NB4 (cell line): ENCODE results near the gene SPATA13.
A peak's percentile ranks its signal among the peaks of the same experiment; 100 is the strongest.

Experiments
- DNase-seq: peaks from one replicate; pipeline ENCODE4 v3.0.0; 2010; ENCODE audit warnings: low read depth
- H3K4me3 ChIP-seq: one replicate; pipeline ENCODE4 v1.5.1; 2011; ENCODE audit warnings: mild to moderate bottlenecking, low read depth, low read length, moderate library complexity
- MYC ChIP-seq: IDR thresholded peaks from 2 replicates; pipeline ENCODE4 v1.6.1; 2011; ENCODE audit warnings: low read depth, low read length
- POLR2A ChIP-seq: IDR thresholded peaks from 2 replicates; pipeline ENCODE4 v1.6.1; 2011; ENCODE audit warnings: mild to moderate bottlenecking; ENCODE audit not compliant: insufficient read length; ENCODE audit errors: extremely low read depth
- TF ChIP-seq, protein P1 (sequence below): IDR thresholded peaks from 2 replicates; pipeline ENCODE4 v1.6.1; 2011; ENCODE audit warnings: low read depth, low read length
- TF ChIP-seq, protein P2 (sequence below): IDR thresholded peaks from one replicate; pipeline ENCODE4 v1.5.1; 2012; ENCODE audit warnings: low read depth, low read length

SPATA13 gene

GRCh38 chr13:24187185-24187584 lies 26.7 kb downstream of the SPATA13 start:
- peak; percentile 58 for DNase-seq
- H3K4me3 ChIP-seq, result no peak overlapping the region
- no peak for TF ChIP-seq MYC
- TF ChIP-seq POLR2A, result no peak
- TF ChIP-seq, protein P1, sequence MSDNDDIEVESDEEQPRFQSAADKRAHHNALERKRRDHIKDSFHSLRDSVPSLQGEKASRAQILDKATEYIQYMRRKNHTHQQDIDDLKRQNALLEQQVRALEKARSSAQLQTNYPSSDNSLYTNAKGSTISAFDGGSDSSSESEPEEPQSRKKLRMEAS, result no peak
- TF ChIP-seq, protein P2, sequence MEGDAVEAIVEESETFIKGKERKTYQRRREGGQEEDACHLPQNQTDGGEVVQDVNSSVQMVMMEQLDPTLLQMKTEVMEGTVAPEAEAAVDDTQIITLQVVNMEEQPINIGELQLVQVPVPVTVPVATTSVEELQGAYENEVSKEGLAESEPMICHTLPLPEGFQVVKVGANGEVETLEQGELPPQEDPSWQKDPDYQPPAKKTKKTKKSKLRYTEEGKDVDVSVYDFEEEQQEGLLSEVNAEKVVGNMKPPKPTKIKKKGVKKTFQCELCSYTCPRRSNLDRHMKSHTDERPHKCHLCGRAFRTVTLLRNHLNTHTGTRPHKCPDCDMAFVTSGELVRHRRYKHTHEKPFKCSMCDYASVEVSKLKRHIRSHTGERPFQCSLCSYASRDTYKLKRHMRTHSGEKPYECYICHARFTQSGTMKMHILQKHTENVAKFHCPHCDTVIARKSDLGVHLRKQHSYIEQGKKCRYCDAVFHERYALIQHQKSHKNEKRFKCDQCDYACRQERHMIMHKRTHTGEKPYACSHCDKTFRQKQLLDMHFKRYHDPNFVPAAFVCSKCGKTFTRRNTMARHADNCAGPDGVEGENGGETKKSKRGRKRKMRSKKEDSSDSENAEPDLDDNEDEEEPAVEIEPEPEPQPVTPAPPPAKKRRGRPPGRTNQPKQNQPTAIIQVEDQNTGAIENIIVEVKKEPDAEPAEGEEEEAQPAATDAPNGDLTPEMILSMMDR, result no peak

DNA sequence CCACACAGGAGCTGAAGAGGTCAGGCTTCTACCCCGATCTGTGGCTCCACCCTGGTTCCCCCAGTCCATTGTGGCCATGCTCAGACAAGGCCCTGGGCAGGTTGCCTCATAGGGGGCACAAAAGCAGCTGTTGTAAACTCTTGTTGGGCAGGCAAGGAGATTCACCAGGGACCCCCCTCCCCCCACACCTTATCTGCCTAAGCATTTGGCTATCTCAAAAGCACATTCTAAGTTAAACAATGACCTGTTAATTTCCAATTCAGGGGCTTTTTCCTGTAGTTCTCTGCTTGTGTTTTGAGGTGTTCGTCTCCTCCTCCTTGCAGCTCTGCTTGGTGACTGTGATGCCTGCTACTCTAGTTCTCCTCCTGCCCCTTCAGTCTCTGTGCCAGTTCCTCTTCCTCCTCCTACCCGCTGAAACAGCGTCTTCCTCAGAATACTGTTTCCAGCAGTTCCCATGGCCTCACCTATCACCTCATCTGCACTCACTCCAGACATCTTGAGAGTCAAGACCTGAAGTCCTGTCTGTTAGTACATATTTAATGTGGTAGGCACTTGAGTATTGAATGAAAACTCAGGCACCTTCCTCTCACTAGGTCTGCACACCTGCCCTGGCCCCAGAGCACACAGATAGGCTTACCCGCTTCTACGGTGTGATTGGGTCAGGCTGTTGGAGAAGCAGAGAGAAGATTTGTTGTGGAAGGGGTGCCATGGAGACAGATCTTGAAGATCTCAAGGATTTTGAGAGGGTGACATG lies 31.7 kb downstream of the SPATA13 start:
- H3K4me3 ChIP-seq, result no peak overlapping the region

GRCh38 chr13:24192811-24193162 lies 32.3 kb downstream of the SPATA13 start:
- no peak overlapping the region for H3K4me3 ChIP-seq
- no peak for DNase-seq
- TF ChIP-seq, protein P2, result no peak
- TF ChIP-seq, protein P1, result no peak
- no peak for TF ChIP-seq POLR2A
- TF ChIP-seq MYC, result no peak

More for the DNA sequence above, 31.7 kb downstream of the SPATA13 start:
- TF ChIP-seq MYC (no peak), POLR2A (no peak)
- TF ChIP-seq, protein P1, result no peak
- TF ChIP-seq, protein P2, result no peak
- DNase-seq, result no peak

GRCh38 chr13:24194447-24194846 lies 33.9 kb downstream of the SPATA13 start:
- TF ChIP-seq MYC (no peak), POLR2A (no peak)
- TF ChIP-seq, protein P2, result no peak
- TF ChIP-seq, protein P1, result no peak
- H3K4me3 ChIP-seq, result no peak overlapping the region
- no peak for DNase-seq

DNA sequence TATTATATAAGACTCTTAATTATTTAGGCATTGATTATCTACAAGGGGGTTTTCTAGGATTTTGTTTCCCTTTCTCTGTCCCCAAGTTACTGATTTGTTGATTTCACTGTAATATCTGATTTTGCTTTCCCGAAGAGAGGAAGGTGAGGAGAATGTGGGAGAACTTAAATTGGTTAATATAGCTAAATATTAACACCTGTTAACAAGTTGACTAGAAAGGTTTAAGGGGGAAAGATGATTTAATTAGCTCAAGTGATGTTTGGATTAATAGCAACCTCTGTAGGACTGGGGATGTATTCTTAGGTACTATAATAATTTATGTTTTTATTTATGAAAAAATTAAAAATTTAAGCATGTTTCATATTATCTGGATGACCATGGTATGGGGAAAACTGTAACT lies 35.1 kb downstream of the SPATA13 start:
- TF ChIP-seq, protein P1, result no peak
- TF ChIP-seq MYC, result no peak
- TF ChIP-seq POLR2A, result no peak
- TF ChIP-seq, protein P2, result no peak
- DNase-seq, result no peak
- no peak overlapping the region for H3K4me3 ChIP-seq
